WERI-Rb-1 (cell line): ENCODE results near the gene CNTNAP2.

Experiments used
- DNase-seq: peaks from one replicate; pipeline ENCODE4 v3.0.0-alpha.2; 2020
- H3K27ac ChIP-seq: fragments of 250-450 bp; sonication (Bioruptor Pico); 2 replicates; pipeline ENCODE4 v1.5.1; 2020; ENCODE audit warnings: mild to moderate bottlenecking, moderate library complexity
- H3K27me3 ChIP-seq: fragments of 250-450 bp; sonication (Bioruptor Pico); 2 replicates; pipeline ENCODE4 v1.5.1; 2021; ENCODE audit warnings: mild to moderate bottlenecking, low read depth, moderate library complexity; ENCODE audit not compliant: insufficient read depth, severe bottlenecking
- H3K36me3 ChIP-seq: fragments of 250-450 bp; sonication (Bioruptor Pico); 2 replicates; pipeline ENCODE4 v1.5.1; 2020; ENCODE audit warnings: mild to moderate bottlenecking, moderate library complexity
- H3K4me3 ChIP-seq: 2 replicates; pipeline ENCODE4 v1.5.1; 2011; ENCODE audit warnings: low read depth, mild to moderate bottlenecking, control low read depth, low read length
- H3K9me3 ChIP-seq: fragments of 250-450 bp; sonication (Bioruptor Pico); 2 replicates; pipeline ENCODE4 v1.5.1; 2021; ENCODE audit warnings: mild to moderate bottlenecking, moderate library complexity; ENCODE audit not compliant: severe bottlenecking
- TF ChIP-seq, protein P1 (sequence below): IDR thresholded peaks from 2 replicates; pipeline ENCODE4 v1.5.1; 2011; ENCODE audit warnings: low read depth, mild to moderate bottlenecking, control low read depth, inconsistent platforms, low read length

Gene CNTNAP2

GRCh38 chr7:147429961-147430360, 1313.4 kb downstream of the CNTNAP2 start:
- no peaks in the 10 kb centered on the region for H3K9me3 ChIP-seq
- no peaks in the 10 kb centered on the region for H3K27me3 ChIP-seq
- no peak overlapping the region for H3K4me3 ChIP-seq
- TF ChIP-seq, protein P1, sequence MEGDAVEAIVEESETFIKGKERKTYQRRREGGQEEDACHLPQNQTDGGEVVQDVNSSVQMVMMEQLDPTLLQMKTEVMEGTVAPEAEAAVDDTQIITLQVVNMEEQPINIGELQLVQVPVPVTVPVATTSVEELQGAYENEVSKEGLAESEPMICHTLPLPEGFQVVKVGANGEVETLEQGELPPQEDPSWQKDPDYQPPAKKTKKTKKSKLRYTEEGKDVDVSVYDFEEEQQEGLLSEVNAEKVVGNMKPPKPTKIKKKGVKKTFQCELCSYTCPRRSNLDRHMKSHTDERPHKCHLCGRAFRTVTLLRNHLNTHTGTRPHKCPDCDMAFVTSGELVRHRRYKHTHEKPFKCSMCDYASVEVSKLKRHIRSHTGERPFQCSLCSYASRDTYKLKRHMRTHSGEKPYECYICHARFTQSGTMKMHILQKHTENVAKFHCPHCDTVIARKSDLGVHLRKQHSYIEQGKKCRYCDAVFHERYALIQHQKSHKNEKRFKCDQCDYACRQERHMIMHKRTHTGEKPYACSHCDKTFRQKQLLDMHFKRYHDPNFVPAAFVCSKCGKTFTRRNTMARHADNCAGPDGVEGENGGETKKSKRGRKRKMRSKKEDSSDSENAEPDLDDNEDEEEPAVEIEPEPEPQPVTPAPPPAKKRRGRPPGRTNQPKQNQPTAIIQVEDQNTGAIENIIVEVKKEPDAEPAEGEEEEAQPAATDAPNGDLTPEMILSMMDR, result no peak
- no peaks in the 10 kb centered on the region for H3K36me3 ChIP-seq
- no peak overlapping the region for H3K27ac ChIP-seq
- no peak for DNase-seq

GRCh38 chr7:147432079-147432478, 1315.5 kb downstream of the CNTNAP2 start:
- no peaks in the 10 kb centered on the region for H3K36me3 ChIP-seq
- TF ChIP-seq, protein P1, result peak; percentile 74
- no peak overlapping the region for H3K27ac ChIP-seq
- H3K27me3 ChIP-seq, result no peaks in the 10 kb centered on the region
- no peak overlapping the region for H3K4me3 ChIP-seq
- peak; percentile 57 for DNase-seq
- H3K9me3 ChIP-seq, result no peaks in the 10 kb centered on the region

DNA sequence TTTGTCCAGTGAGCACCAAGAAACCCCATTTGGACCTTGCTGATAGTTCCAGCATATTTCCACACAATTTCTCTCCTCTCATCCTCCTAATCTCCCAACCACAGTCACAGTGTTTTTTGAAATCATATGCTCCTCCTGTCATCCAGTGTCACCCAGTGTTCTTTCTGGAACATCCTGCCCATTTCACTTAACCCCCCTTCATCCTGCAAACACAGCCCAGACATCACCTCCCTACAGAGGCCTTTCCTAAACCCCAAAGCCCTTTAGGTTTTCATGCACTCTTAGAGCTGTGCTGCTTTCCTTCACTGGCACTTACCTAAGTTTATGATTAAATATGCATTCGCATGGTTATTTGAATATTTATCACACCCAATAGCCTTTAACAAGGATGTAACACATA, 1316.0 kb downstream of the CNTNAP2 start:
- Histone ChIP-seq H3K27ac (no peak overlapping the region), H3K27me3 (no peaks in the 10 kb centered on the region), H3K36me3 (no peaks in the 10 kb centered on the region), H3K9me3 (no peaks in the 10 kb centered on the region), H3K4me3 (no peak overlapping the region)
- TF ChIP-seq, protein P1, result no peak
- DNase-seq, result no peak

GRCh38 chr7:147436718-147437117, 1320.1 kb downstream of the CNTNAP2 start:
- Histone ChIP-seq H3K27ac (no peak overlapping the region), H3K9me3 (no peaks in the 10 kb centered on the region), H3K36me3 (no peaks in the 10 kb centered on the region), H3K27me3 (no peaks in the 10 kb centered on the region), H3K4me3 (no peak overlapping the region)
- no peak for DNase-seq
- TF ChIP-seq, protein P1, result no peak

DNA sequence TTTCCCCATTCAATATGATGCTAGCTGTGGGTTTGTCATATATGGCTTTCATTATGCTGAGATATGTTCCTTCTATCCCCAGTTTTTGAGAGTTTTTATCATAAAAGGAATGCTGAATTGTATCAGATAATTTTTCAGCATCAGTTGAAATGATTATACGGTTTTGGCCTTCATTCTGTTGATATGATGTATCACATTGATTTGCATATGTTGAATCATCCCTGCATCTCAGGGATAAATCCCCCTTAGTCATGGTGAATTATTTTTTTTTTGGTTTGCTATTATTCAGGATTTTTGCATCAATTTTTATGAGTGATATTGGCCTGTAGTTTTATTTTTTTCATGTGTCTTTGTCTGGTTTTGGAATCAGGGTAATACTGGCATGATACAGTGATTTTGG, 1321.6 kb downstream of the CNTNAP2 start:
- Histone ChIP-seq H3K36me3 (no peaks in the 10 kb centered on the region), H3K27ac (no peak overlapping the region), H3K27me3 (no peaks in the 10 kb centered on the region), H3K4me3 (no peak overlapping the region), H3K9me3 (no peaks in the 10 kb centered on the region)
- DNase-seq, result no peak
- TF ChIP-seq, protein P1, result no peak

DNA sequence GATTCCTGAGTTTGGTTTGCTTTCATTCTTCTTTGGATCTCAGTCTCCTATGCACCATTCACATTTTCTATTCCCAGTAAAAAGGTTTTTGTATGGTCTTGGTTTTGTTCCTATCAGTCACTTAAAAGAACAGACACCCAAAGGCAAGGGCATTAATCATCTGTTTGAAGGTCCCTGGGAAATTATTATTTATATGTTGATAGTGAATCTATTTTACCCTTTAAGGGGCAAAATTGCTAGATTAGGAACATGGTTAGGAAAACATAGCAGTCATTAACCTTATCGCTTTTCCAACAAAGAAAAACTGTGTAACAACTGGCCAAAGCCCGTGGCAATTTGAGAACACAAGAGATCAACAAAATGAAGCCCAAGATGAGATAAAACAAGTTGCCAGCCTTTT, 1327.3 kb downstream of the CNTNAP2 start:
- Histone ChIP-seq H3K4me3 (no peak overlapping the region), H3K36me3 (no peaks in the 10 kb centered on the region), H3K27ac (no peak overlapping the region), H3K9me3 (no peaks in the 10 kb centered on the region), H3K27me3 (no peaks in the 10 kb centered on the region)
- TF ChIP-seq, protein P1, result no peak
- no peak for DNase-seq
